GM23338 (cell line): ENCODE measurements around the gene ARMC9. TPM values are rescaled to one million over a fixed set of nuclear protein-coding genes. Genes with fewer than 3 reads are reported as not detected.

ENCODE experiments used
- ATAC-seq: fragments of 200-7000 bp; cut with Tn5 transposase; 3 replicates; pipeline ENCODE4 v1.9.1; 2020
- DNase-seq: peaks from one replicate; pipeline ENCODE4 v3.0.0-alpha.2; 2015; ENCODE audit warnings: low spot score
- H2AFZ ChIP-seq: fragments of 200-600 bp; sonication (generic); 2 replicates; pipeline ENCODE4 v1.8.0; 2016; ENCODE audit warnings: antibody characterized with exemption, mild to moderate bottlenecking, moderate library complexity
- H3F3A ChIP-seq: fragments of 200-600 bp; sonication (generic); replicated peaks from 2 replicates; pipeline ENCODE4 v1.8.0; 2017; ENCODE audit warnings: antibody characterized with exemption, mixed run types, low read depth
- H3K27ac ChIP-seq: fragments of 200-600 bp; sonication (generic); 2 replicates; pipeline ENCODE4 v1.6.1; 2016; ENCODE audit warnings: low read depth
- H3K27me3 ChIP-seq: fragments of 200-600 bp; sonication (generic); 2 replicates; pipeline ENCODE4 v1.8.0; 2016; ENCODE audit warnings: mild to moderate bottlenecking, mixed run types, moderate library complexity; ENCODE audit not compliant: insufficient read depth
- H3K36me3 ChIP-seq: fragments of 200-600 bp; sonication (generic); 2 replicates; pipeline ENCODE4 v1.8.0; 2016; ENCODE audit warnings: mild to moderate bottlenecking; ENCODE audit not compliant: insufficient read depth
- H3K4me1 ChIP-seq: fragments of 200-600 bp; sonication (generic); 2 replicates; pipeline ENCODE4 v1.8.0; 2016; ENCODE audit warnings: mild to moderate bottlenecking, moderate library complexity; ENCODE audit not compliant: insufficient read depth
- H3K4me2 ChIP-seq: fragments of 200-600 bp; sonication (generic); 2 replicates; pipeline ENCODE4 v1.7.1; 2017; ENCODE audit warnings: mixed run types
- H3K4me3 ChIP-seq: fragments of 200-600 bp; sonication (generic); 2 replicates; pipeline ENCODE4 v1.6.1; 2016; ENCODE audit warnings: mixed run types
- H3K79me2 ChIP-seq: fragments of 200-600 bp; sonication (generic); replicated peaks from 2 replicates; pipeline ENCODE4 v1.8.0; 2017; ENCODE audit warnings: mild to moderate bottlenecking; ENCODE audit not compliant: insufficient read depth
- H3K9me2 ChIP-seq: fragments of 200-600 bp; sonication (generic); 2 replicates; pipeline ENCODE4 v1.8.0; 2017; ENCODE audit not compliant: insufficient read depth
- H4K20me1 ChIP-seq: fragments of 200-600 bp; sonication (generic); replicated peaks from 2 replicates; pipeline ENCODE4 v1.8.0; 2017; ENCODE audit warnings: mild to moderate bottlenecking; ENCODE audit not compliant: insufficient read depth
- H3K27ac Mint-ChIP-seq: 2 replicates; pipeline ENCODE4 v1.8.0; 2020; ENCODE audit warnings: inconsistent platforms, mild to moderate bottlenecking, moderate library complexity, mixed read lengths
- H3K27me3 Mint-ChIP-seq: 3 replicates; pipeline ENCODE4 v1.8.0; 2022; ENCODE audit warnings: low read depth, mild to moderate bottlenecking, moderate library complexity, mixed read lengths, inconsistent platforms; ENCODE audit not compliant: insufficient read depth, poor library complexity
- H3K36me3 Mint-ChIP-seq: 3 replicates; pipeline ENCODE4 v1.8.0; 2021; ENCODE audit warnings: low read depth, mild to moderate bottlenecking, inconsistent platforms, moderate library complexity, mixed read lengths
- H3K4me1 Mint-ChIP-seq: 3 replicates; pipeline ENCODE4 v1.8.0; 2020; ENCODE audit warnings: mild to moderate bottlenecking, inconsistent platforms, mixed read lengths
- H3K4me3 Mint-ChIP-seq: 3 replicates; pipeline ENCODE4 v1.8.0; 2021; ENCODE audit warnings: moderate library complexity, mild to moderate bottlenecking, inconsistent platforms, mixed read lengths
- H3K9me3 Mint-ChIP-seq: 3 replicates; pipeline ENCODE4 v1.8.0; 2020; ENCODE audit warnings: moderate library complexity, mild to moderate bottlenecking, inconsistent platforms, mixed read lengths
- CREB1 ChIP-seq: fragments of 250-450 bp; sonication (Bioruptor Pico); IDR thresholded peaks from 2 replicates; pipeline ENCODE4 v1.5.0; 2020; ENCODE audit warnings: low read depth, mild to moderate bottlenecking, moderate library complexity
- EZH2 ChIP-seq: fragments of 200-600 bp; sonication (generic); IDR thresholded peaks from one replicate; pipeline ENCODE4 v1.8.0; 2017; ENCODE audit warnings: antibody characterized with exemption, mild to moderate bottlenecking, low read depth; ENCODE audit not compliant: unreplicated experiment
- NANOG ChIP-seq: IDR thresholded peaks from 2 replicates; pipeline ENCODE4 v1.6.1; 2016; ENCODE audit warnings: antibody characterized with exemption, borderline replicate concordance
- POLR2AphosphoS5 ChIP-seq: IDR thresholded peaks from 2 replicates; pipeline ENCODE4 v1.6.1; 2016; ENCODE audit warnings: antibody characterized with exemption, low read depth
- STAT1 ChIP-seq: IDR thresholded peaks from one replicate; pipeline ENCODE4 v1.6.1; 2016; ENCODE audit warnings: antibody characterized with exemption; ENCODE audit not compliant: unreplicated experiment
- ZNF114 ChIP-seq: fragments of 250-450 bp; sonication (Bioruptor Pico); IDR thresholded peaks from 2 replicates; pipeline ENCODE4 v1.5.0; 2020; ENCODE audit warnings: mild to moderate bottlenecking, moderate library complexity
- ZNF331 ChIP-seq: fragments of 250-450 bp; sonication (Bioruptor Pico); IDR thresholded peaks from 2 replicates; pipeline ENCODE4 v1.5.0; 2020; ENCODE audit warnings: low read depth, mild to moderate bottlenecking, moderate library complexity
- polyA plus RNA-seq: library from polyadenylated mRNA; unstranded; fragments of >200 nt; fragmentation: Nextera tagmentation; extraction: Ambion mirVana; gene quantifications from 2 replicates; pipeline ENCODE4 v1.2.1, GENCODE V29; 2016
- total RNA-seq: library from RNA; depleted of rRNA; stranded (reverse); fragments of >200 nt; shearing (Covaris generic); gene quantifications from 2 replicates; pipeline ENCODE4 v1.2.3, GENCODE V29; 2014
- TF ChIP-seq, protein P1 (sequence below): IDR thresholded peaks from one replicate; pipeline ENCODE4 v1.6.1; 2018; ENCODE audit warnings: antibody characterized with exemption; ENCODE audit not compliant: unreplicated experiment
- TF ChIP-seq, protein P2 (sequence below), 2 experiments: fragments of 200-600 bp in 1 of 2; sonication (generic) in 1 of 2; conservative IDR thresholded peaks; 2 replicates each; pipeline versions ENCODE4 v1.5.1 to v1.6.1; 2016 to 2017; ENCODE audit warnings: antibody characterized with exemption in 2 of 2, low read depth in 2 of 2, mild to moderate bottlenecking in 2 of 2, moderate library complexity in 1 of 2
- TF ChIP-seq, protein P3 (sequence below): IDR thresholded peaks from 2 replicates; pipeline ENCODE4 v1.6.1; 2016; ENCODE audit warnings: antibody characterized with exemption

ARMC9 gene
- total and polyA plus RNA-seq, 2 experiments from 2014 or later: 29.2 to 56.0 TPM

- no peaks in the 10 kb centered on the region for H3F3A ChIP-seq
- peaks cover 11% of the 10 kb centered on the region for H3K9me3 Mint-ChIP-seq
- DNase-seq: no peak
- peaks cover 8% of the 10 kb centered on the region for H3K36me3 ChIP-seq
- H3K79me2 ChIP-seq: peaks cover 35% of the 10 kb centered on the region; the same call in 1 of the 2 replicates
- no peaks in the 10 kb centered on the region for H3K27me3 ChIP-seq
- H4K20me1 ChIP-seq: no peaks in the 10 kb centered on the region; the same call in 1 of the 2 replicates
- H3K27ac ChIP-seq: no peak overlapping the region
- H3K4me3 ChIP-seq: no peak overlapping the region
- no peak overlapping the region for H3K4me2 ChIP-seq
- no peak for ATAC-seq
- peaks cover 14% of the 10 kb centered on the region for H3K4me1 Mint-ChIP-seq
- peaks cover 2% of the 10 kb centered on the region for H3K27me3 Mint-ChIP-seq
- peak overlapping the region; percentile 11; the same call in 1 of the 2 replicates for H3K27ac Mint-ChIP-seq
- peaks cover 35% of the 10 kb centered on the region for H3K36me3 Mint-ChIP-seq
- no peaks in the 10 kb centered on the region for H3K9me2 ChIP-seq
- peaks cover 6% of the 10 kb centered on the region for H3K4me1 ChIP-seq
- TF ChIP-seq STAT1: no peak
- TF ChIP-seq ZNF114 (CRISPR knock-in tag): no peak
- TF ChIP-seq, protein P1, sequence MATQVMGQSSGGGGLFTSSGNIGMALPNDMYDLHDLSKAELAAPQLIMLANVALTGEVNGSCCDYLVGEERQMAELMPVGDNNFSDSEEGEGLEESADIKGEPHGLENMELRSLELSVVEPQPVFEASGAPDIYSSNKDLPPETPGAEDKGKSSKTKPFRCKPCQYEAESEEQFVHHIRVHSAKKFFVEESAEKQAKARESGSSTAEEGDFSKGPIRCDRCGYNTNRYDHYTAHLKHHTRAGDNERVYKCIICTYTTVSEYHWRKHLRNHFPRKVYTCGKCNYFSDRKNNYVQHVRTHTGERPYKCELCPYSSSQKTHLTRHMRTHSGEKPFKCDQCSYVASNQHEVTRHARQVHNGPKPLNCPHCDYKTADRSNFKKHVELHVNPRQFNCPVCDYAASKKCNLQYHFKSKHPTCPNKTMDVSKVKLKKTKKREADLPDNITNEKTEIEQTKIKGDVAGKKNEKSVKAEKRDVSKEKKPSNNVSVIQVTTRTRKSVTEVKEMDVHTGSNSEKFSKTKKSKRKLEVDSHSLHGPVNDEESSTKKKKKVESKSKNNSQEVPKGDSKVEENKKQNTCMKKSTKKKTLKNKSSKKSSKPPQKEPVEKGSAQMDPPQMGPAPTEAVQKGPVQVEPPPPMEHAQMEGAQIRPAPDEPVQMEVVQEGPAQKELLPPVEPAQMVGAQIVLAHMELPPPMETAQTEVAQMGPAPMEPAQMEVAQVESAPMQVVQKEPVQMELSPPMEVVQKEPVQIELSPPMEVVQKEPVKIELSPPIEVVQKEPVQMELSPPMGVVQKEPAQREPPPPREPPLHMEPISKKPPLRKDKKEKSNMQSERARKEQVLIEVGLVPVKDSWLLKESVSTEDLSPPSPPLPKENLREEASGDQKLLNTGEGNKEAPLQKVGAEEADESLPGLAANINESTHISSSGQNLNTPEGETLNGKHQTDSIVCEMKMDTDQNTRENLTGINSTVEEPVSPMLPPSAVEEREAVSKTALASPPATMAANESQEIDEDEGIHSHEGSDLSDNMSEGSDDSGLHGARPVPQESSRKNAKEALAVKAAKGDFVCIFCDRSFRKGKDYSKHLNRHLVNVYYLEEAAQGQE: no peak
- TF ChIP-seq NANOG: no peak
- TF ChIP-seq, protein P2, sequence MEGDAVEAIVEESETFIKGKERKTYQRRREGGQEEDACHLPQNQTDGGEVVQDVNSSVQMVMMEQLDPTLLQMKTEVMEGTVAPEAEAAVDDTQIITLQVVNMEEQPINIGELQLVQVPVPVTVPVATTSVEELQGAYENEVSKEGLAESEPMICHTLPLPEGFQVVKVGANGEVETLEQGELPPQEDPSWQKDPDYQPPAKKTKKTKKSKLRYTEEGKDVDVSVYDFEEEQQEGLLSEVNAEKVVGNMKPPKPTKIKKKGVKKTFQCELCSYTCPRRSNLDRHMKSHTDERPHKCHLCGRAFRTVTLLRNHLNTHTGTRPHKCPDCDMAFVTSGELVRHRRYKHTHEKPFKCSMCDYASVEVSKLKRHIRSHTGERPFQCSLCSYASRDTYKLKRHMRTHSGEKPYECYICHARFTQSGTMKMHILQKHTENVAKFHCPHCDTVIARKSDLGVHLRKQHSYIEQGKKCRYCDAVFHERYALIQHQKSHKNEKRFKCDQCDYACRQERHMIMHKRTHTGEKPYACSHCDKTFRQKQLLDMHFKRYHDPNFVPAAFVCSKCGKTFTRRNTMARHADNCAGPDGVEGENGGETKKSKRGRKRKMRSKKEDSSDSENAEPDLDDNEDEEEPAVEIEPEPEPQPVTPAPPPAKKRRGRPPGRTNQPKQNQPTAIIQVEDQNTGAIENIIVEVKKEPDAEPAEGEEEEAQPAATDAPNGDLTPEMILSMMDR (conservative IDR thresholded peaks at IDR 0.05; ENCODE audit: low read depth in 2 of 2): no peak
- no peak for TF ChIP-seq POLR2AphosphoS5
- H3K4me3 Mint-ChIP-seq: no peak overlapping the region
- no peak overlapping the region for H2AFZ ChIP-seq
These were observed 6.2 kb downstream of the ARMC9 start for GRCh38 chr2:231204581-231204980.

GRCh38 chr2:231207734-231208133, 9.3 kb downstream of the ARMC9 start:
- Mint-ChIP-seq H3K4me3 (no peak overlapping the region), H3K27me3 (no peaks in the 10 kb centered on the region), H3K27ac (no peak overlapping the region), H3K4me1 (no peaks in the 10 kb centered on the region), H3K36me3 (peaks cover 32% of the 10 kb centered on the region), H3K9me3 (peaks cover 7% of the 10 kb centered on the region)
- Histone ChIP-seq H3K9me2 (no peaks in the 10 kb centered on the region), H3K4me1 (no peaks in the 10 kb centered on the region), H3F3A (no peaks in the 10 kb centered on the region), H4K20me1 (no peaks in the 10 kb centered on the region; the same call in 1 of the 2 replicates), H3K4me2 (no peak overlapping the region), H2AFZ (no peak overlapping the region), H3K27ac (peak overlapping the region; percentile 56; the same call in 1 of the 2 replicates), H3K4me3 (no peak overlapping the region), H3K27me3 (no peaks in the 10 kb centered on the region), H3K36me3 (peaks cover 15% of the 10 kb centered on the region), H3K79me2 (peaks cover 13% of the 10 kb centered on the region; the same call in 1 of the 2 replicates)
- TF ChIP-seq NANOG (no peak), ZNF331 (CRISPR knock-in tag) (no peak), CREB1 (CRISPR knock-in tag) (no peak), EZH2 (no peak), ZNF114 (CRISPR knock-in tag) (no peak), STAT1 (no peak)
- TF ChIP-seq, protein P1: no peak
- TF ChIP-seq, protein P3, sequence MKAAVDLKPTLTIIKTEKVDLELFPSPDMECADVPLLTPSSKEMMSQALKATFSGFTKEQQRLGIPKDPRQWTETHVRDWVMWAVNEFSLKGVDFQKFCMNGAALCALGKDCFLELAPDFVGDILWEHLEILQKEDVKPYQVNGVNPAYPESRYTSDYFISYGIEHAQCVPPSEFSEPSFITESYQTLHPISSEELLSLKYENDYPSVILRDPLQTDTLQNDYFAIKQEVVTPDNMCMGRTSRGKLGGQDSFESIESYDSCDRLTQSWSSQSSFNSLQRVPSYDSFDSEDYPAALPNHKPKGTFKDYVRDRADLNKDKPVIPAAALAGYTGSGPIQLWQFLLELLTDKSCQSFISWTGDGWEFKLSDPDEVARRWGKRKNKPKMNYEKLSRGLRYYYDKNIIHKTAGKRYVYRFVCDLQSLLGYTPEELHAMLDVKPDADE: no peak
- ATAC-seq: no peak
- no peak for DNase-seq
